HG03196 (cell line): Measurements from ENCODE around the gene MGAT5B.
"Not testable (repeated sequence)": the region's sequence is repeated elsewhere in the genome, so short reads cannot be mapped to it uniquely, and the experiment has no call there.

Experiments
- ATAC-seq: cut with Tn5 transposase; IDR thresholded peaks from one replicate; pipeline ENCODE4 v1.9.1; 2021; ENCODE audit not compliant: unreplicated experiment

Gene MGAT5B

DNA sequence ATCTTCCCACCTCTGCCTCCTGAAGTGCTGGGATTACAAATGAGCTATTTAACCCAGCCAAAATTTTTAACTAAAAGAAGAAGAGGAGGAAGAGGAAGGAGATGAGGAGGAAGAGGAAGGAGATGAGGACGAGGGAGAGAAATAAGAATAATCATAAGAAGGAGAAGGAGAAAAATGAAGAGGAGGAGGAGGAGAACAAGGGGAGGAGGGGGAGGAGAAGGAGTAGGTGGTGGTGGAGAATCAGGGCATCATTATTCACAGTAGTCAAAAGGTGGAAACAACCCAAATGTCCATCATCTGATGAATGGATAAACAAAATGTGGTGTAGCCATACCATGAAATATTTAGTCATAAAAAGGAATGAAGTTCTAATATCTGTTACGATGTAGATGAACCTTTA, 21.2 kb upstream of the MGAT5B start:
- no peak for ATAC-seq

DNA sequence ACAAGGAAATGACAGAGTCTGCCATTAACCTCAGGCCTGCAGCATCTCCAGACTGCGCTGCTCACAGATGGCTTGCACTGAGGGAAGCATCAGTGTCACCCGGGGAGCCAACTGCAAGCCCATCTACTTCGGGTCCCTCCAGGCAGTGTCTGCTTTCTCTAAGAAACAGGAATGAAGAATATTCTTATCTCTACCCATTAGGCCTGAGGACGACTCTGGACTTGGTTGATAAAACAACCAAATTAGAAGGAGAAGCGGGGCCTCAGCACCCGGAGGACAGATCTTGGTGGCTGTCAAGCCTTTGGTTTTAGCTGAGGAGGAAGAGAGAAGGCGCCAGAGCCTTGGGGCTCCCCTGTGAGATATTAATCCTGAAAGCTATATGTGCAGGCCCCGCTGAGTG, 19.5 kb upstream of the MGAT5B start:
- ATAC-seq, result no peak

DNA sequence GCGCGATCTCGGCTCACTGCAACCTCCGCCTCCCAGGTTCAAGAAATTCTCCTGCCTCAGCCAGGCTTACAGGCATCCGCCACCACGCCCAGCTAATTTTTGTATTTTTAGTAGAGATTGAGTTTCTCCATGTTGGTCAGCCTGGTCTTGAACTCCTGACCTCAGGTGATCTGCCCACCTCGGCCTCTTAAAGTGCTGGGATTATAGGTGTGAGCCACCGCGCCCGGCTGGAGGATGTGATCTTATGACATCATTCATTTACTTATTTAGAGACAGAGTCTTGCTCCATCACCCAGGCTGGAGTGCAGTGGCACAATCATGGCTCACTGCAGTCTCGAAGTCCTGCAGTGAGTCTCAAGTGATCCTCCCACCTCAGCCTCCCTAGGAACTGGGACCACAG, 19.0 kb upstream of the MGAT5B start:
- not testable (repeated sequence) for ATAC-seq

DNA sequence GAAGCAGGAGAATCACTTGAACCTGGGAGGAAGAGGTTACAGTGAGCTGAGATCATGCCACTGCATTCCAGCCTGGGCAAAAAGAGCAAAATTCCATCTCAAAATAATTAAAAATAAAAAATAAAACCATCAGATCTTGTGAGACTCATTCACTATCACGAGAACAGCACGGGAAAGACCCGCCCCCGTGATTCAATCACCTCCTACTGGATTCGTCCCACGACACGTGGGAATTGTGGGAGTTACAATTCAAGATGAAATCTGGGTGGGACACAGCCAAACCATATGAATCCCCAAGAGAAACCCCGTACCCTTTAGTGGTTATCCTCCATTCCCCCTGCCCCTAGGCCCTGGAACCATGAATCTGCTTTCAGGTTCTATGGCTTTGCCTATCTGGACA, 15.4 kb upstream of the MGAT5B start:
- ATAC-seq, result no peak

DNA sequence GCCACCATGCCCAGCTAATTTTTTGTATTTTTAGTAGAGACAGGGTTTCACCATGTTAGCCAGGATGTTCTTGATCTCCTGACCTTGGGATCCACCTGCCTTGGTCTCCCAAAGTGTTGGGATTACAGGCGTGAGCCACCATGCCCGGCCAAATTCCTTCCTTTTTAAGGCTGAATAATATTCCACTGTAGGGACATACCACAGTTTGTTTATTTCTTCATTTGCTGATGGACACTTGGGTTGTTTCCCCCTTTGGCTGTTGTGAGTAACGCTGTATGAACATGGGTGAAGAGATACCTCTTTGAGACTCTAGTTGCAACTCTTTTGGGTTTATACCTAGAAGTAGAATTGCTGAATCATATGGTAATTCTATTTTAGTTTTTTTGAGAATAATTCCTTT, 13.1 kb upstream of the MGAT5B start:
- no peak for ATAC-seq

DNA sequence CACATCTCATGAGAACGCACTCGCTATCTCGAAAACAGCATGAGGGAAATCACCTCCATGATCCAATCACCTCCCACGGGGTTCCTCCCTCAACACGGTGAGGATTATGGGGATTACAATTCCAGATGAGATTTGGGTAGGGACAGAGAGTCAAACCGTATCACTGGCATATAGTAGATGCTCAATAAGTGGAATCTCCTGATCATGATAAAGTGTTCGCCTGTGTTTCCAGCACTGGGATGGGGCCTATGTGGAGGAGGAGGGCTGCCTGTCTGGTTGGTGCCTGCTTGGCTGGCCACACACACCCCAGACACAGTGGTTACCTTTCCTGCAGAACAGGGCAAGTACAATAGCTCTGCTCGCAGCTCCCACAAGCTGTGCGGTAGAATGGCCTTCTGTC, 6.1 kb upstream of the MGAT5B start:
- no peak for ATAC-seq

DNA sequence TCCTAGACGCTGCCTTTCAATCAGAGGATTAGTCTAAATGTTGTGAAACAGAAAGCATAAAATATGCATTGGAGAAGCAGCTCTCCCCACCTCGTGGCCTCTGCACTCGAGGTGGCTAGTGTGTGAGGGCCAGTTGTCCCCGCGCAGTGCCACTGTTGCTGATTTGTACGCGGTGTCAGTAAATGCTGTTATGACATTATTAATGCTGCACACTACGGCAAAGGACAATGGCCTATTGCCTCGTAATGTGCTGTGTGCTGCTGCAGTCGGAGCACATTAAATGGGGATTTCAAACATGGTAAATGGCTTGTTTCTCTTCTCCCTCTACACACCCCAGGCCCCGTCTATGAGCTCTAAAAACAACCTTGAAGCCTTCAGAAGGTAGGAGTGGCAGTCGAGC, 5.7 kb upstream of the MGAT5B start:
- ATAC-seq, result no peak

DNA sequence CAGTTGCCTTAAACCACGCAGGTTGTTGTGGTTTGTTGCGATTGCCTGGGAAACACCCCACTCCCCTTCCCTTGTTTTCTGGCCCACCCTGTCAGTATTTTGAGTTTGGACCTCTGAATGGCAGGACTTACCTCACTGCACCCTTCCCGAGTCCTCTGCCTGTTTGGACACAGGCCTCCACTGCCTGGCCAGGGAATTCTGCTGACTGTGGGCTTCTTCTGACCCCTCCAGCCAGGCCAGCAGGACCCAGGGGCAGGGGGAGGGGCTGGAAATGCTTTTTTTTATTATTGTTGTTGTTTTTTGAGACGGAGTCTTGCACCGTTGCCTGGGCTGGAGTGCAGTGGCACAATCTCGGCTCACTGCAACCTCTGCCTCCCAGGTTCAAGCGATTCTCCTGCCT, 4.2 kb upstream of the MGAT5B start:
- no peak for ATAC-seq

DNA sequence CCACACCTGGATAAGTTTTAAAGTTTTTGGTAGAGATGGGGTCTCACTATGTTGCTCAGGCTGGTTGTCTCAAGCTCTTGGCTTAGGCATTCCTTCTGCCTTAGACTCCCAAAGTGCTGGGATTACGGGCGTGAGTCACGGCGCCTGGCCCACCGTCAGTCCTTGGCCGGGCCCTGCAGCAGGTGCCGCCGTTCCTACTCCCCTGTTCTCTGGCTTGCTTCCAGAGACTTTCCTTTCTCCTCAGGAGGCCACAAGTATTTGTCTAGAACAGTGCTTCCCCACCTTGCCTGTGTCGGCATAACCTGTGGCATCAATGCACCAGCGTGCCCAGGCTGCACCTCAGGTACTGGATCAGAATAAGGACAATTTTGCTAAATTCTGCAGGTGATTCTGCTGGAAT, 3.0 kb upstream of the MGAT5B start:
- no peak for ATAC-seq

DNA sequence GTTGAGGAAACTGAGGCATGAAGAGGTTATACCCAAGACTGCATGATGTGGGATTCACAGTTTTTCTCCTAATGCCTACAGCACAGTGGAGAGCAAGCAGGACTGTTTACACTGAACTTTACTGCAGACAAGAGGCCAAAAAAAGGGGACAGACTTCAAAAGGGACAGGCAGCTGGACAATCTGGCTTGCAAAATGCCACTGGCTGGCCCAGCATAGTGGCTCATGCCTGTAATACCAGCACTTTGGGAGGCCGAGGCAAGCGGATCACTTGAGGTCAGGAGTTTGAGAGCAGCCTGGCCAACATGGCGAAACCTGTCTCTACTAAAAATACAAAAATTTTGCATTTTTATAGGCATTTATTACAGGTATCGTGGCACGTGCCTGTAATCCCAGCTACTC, 2.0 kb upstream of the MGAT5B start:
- ATAC-seq, result no peak

DNA sequence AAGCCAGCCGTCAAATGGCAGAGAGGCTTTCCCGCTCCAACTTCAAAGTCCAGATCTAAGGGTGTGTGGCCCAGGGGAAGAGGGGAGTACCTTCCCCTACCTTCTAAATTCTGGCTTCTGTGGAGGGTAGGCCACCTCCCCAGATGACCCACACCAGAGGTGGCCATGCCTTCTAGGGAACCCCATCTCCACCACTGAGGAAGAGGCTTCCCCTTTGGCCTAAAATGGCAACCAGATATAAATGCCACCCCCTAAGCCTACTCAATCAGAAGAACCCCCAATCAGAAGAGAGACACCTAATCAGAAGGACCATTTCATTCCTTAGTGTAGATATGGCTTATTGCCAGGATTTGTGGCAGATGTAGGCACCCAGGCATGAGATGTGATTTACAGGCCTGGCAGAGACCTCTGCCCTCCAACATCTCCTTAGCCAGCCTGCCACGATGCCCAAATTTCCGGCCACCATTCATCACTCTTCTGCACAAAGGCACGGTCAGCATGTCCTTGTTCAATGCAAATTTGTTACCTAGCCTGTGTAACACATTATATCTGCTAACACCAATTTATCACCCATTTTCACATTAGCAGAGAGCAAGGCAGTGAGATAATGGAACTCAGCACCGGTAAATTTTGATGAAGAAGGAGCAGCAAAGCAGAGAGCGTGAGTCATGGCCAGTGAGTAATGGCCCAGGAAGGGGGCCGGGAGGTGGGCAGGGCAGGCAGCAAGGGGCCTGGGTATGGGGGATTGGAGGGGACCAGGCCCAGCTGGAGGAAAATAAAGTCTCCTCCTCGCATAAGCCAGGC, 1.2 kb upstream of the MGAT5B start:
- no peak for ATAC-seq

DNA sequence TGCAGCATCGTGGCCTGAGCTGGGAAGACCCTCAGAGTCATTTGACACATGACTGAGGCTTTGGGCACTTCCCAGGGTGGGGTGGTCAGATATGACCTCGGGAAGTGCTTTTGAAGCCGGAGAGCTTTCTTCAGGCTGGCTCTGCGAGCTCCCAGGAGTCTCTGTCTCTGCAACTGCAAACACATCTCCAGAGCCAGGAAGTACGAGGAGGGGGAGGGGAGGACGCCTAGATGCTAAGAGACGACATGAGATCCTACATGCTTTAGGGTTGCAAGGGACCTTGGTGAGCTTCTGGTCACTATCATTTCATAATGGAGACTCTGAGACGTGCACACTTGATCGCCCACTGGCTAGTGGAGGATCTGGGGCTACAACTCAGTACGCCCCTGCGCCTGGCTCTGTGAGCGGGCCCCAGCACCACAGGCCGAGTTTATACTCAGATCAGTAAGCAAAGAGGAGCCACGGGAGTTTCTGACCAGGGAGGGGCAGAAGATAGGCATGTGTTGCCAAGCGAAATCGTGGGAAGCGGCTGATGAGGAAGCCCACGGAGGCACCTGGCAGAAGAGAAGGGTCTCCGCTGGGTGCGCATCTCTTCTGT, 527 bp upstream of the MGAT5B start:
- ATAC-seq, result no peak

DNA sequence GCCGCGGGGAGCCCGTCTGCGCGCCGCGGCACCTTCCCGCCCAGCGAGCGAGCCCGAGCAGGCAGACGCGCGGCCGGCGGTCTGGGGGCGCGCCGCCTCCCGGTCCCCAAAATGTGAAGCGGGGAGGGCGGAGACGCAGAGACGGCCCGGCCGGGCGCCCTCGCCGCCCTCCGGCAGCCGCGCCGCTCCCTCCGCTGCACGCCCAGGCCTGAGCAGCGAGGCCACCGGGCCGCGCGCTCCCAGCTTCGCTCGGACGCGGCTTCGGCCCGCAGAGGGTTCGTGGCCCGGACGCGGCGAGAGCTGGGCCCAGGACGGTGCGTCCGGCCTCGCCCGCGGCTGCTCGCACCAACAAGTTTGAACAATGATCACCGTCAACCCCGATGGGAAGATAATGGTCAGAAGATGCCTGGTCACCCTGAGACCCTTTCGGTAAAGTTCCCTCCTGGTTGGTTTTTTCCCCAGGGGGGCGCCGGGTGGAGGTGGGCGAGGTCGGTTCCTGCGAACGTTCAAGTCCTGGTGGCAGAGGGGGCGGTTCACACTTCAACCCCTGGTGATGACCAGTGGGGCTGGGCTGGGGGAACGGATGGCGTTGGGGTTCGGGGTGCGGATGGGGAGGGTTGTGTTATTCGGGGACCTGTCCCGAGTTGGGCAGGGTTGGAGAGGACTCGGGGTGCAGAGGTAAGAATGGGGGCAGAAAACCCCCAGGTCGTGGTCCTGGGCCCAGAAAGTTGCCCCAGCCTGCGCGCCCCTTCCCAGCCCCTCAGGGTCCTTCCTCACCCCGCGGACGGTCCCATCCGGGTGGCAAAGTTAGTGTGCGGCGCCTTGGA, 678 bp downstream of the MGAT5B start:
- no peak for ATAC-seq

DNA sequence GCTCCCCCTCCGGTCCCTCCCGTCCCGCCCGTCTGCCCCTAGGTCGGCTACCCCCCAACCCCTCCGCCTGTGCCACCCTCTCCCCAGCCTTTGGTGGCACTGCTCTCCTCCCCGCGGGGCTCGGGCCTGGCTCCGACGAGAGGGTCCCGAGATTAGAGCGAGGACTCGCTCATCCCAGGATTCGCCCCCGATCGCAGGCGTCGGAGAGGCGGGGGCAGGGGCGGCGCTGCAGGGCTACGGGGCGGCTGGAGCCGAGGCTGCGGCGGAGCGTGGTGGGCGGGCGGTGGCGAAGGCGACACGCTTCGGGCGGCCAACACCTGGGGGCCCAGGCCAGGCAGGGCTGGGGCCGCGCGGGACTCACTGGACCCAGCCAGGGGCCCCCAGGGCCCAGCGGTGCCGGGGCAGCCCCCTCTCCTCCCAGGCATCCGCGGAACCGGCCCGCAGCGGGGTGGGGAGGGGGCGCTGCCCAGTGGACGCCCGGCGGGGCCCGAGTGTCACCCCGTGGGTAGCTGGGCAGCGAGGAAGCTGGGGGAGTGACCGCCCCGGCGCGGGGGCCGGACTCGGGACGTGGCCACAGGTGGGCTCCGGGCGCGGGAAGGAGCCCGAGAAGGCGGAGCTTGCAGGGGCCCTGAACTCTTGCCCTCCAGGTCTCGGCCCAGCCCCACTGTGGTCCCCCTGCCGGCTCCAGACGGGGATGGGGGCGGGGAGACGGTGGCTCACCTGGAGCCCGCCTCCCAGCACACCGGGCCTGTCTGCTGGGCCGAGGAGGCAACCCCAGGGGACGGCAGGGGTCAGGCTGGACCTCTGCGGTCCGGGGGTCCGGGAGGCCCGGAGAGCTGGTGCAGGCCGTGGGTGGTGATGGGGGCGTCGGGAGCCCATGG, 1.5 kb downstream of the MGAT5B start:
- ATAC-seq, result no peak

DNA sequence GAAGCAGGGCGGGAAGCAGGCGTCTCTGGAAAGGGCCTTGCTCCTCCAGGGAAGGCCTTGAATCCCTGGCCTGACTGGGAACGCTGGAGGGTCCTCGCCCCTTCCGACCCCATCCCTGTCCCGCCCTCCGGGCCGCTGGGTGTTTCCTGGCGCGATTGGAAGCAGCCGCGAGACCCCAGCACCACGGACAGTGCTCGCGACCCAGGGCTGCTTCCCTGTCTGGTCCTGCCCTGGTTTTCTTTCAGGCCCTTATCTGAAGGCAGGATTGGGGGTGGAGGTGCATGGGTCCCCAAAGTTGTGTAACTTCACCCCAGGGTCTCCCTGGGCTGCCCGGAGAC, 2.1 kb downstream of the MGAT5B start:
- no peak for ATAC-seq

DNA sequence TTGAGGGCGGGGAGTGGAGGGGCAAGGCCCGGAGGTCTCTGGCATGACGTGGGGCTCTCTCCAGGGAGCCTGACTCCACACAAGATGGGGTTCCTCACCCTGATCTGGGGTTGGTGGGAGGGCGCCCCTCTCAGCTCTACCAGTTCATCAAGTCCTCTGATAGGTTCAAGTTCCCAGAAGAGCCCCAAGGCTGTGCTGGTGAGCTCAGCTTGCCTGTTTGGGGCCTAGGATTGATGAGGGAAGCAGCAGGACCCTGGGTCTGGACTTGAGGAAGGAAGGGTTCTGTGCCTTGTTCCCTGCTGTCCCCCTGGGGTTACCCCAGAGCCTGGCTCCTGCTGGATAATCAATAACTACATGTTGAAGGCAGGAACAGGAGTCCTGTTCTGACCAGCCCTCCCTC, 3.5 kb downstream of the MGAT5B start:
- no peak for ATAC-seq

DNA sequence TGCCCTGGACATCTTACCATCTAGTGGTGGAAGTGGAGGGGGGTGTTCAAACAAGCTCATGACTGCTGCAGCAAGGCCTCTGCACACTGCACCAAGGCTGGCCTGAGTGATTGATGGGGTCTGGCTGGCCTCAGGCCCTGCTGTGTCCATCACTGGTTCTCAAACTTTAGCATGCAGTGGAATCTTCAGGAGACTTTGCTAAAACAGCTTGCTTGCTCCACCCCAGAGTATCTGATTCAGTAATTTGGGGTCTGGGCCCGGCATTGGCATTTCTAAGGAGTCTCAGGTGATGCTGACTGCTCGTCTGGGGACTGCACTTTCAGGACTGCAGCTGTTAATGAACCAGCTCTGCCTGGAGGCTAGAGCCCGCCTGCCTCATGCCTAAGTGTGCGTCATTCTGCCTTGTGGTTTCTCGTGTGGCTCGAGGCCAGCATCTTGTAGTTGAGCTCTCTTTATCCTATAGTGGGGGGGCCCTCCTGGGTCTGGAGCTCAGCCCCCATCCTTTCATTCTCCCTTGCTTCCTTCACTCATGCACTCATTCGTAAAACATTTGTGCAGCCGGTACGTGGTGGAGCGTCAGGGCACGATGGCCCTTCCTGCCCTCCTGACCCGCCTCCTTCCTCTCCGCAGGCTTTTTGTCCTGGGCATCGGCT, 4.1 kb downstream of the MGAT5B start:
- no peak for ATAC-seq

DNA sequence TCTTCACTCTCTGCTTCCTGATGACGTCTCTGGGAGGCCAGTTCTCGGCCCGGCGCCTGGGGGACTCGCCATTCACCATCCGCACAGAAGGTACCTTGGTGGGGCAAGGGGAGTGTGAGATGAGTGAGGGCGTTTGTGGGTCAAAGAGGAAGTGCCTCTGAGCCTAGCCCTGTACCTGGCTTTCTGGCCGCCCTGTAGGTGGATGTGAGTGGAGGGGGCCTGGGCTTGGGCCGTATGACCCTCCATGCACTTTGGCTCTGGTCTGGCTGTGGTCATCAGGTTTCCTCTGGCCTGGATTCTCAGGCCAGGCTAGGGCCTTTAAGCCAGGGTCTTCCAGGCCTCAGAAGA, 4.6 kb downstream of the MGAT5B start:
- no peak for ATAC-seq

DNA sequence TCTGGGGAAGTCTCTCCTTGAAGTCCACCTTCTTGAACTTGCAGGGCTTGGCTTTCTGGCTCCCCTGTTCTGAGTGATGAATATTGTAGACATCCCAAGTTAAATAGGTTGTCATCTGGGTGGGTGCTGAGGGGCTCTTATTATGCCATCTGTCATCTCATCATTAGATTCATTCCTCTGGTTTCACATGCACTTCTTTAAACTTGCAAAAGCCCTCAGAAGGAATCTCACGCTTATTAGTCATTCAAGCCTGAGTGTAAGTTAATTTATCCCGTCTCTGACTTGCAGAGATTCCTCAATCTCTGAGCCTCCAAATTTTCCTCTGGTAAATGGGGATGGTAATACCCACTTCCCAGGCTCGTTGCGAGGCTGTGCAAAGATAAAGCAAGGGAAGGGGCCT, 5.7 kb downstream of the MGAT5B start:
- ATAC-seq, result no peak

DNA sequence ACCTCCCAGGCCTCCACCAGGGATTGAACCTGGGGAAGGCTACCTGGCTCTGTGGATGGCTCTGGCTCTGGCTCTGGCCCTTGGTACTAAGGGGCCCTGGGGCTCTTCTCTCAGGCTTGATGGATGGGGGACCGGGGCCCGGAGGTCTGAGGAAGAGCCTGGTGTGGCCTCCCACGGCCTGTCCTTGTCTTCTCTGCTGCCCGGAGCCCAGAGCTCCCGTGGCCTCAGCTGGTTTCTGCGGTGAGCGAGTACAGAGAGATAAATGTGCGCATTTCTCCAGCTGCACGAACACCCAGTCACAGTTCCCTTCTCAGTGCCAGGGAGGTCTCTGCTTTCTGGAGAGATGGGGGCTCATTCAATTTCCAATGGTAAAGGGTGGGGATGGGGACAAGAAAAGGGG, 9.2 kb downstream of the MGAT5B start:
- ATAC-seq, result no peak

DNA sequence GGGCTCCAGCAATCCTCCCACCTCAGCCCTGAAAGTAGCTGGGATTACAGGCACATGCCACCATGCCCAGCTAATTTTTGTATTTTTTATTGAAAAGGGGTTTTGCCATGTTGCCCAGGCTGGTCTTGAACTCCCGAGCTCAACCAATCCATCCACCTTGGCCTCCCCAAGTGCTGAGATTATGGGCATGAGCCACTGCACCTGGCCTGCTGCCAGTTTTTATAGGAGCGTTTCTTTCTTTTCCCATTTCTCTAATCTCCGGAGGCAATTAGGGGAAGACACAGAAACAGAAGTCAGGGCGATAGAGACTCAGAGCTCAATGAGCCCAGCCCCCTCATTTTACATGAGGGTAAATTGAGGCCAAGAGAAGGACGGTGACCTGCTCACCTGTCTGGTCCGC, 10.4 kb downstream of the MGAT5B start:
- ATAC-seq, result no peak
